ENCODE data around the gene CARMIL1.
A peak's percentile ranks its signal among the peaks of the same experiment; 100 is the strongest.

CARMIL1 gene

GRCh38 chr6:25354078-25354932 lies 75.1 kb downstream of the CARMIL1 start:
- no peak overlapping the region for H3K27ac ChIP-seq (ENCODE audit: low read length)
- peaks cover 0 to 2% of the 10 kb centered on the region in 2 donors for H3K4me1 ChIP-seq (ENCODE audit: control insufficient read depth in 1 of 2, insufficient read depth in 2 of 2, low read length in 2 of 2)
- H3K9me3 ChIP-seq (ENCODE audit: control insufficient read depth in 1 of 2, low read length in 2 of 2): no peaks in the 10 kb centered on the region
- no peaks in the 10 kb centered on the region for H3K27me3 ChIP-seq (ENCODE audit: low read depth, low read length)
- H3K36me3 ChIP-seq (ENCODE audit: control insufficient read depth in 1 of 2, insufficient read depth in 2 of 2, low read length in 2 of 2): no peaks in the 10 kb centered on the region
- no peak overlapping the region for H3K4me3 ChIP-seq (ENCODE audit: low read depth in 1 of 2, low read length in 2 of 2)

- peak overlapping the region; percentile 41 for H3K27ac ChIP-seq (ENCODE audit: low read length)
Measured at GRCh38 chr6:25359191-25359861, 80.2 kb downstream of the CARMIL1 start.

GRCh38 chr6:25359891-25360290 lies 80.7 kb downstream of the CARMIL1 start:
- Histone ChIP-seq H3K36me3 (ENCODE audit: control insufficient read depth in 1 of 2, insufficient read depth in 2 of 2, low read length in 2 of 2) (no peaks in the 10 kb centered on the region), H3K9me3 (ENCODE audit: control insufficient read depth in 1 of 2, low read length in 2 of 2) (no peaks in the 10 kb centered on the region), H3K27ac (ENCODE audit: low read length) (peak overlapping the region; percentile 41), H3K4me1 (ENCODE audit: control insufficient read depth in 1 of 2, insufficient read depth in 2 of 2, low read length in 2 of 2) (peaks cover 0 to 4% of the 10 kb centered on the region in 2 donors), H3K4me3 (ENCODE audit: low read depth in 1 of 2, low read length in 2 of 2) (no peak overlapping the region), H3K27me3 (ENCODE audit: low read depth, low read length) (no peaks in the 10 kb centered on the region)

More at GRCh38 chr6:25359191-25359861, 80.2 kb downstream of the CARMIL1 start:
- Histone ChIP-seq H3K9me3 (ENCODE audit: control insufficient read depth in 1 of 2, low read length in 2 of 2) (no peaks in the 10 kb centered on the region), H3K27me3 (ENCODE audit: low read depth, low read length) (no peaks in the 10 kb centered on the region), H3K4me3 (ENCODE audit: low read depth in 1 of 2, low read length in 2 of 2) (peak overlapping the region in 1 of 2 donors; percentile 2), H3K36me3 (ENCODE audit: control insufficient read depth in 1 of 2, insufficient read depth in 2 of 2, low read length in 2 of 2) (no peaks in the 10 kb centered on the region), H3K4me1 (ENCODE audit: control insufficient read depth in 1 of 2, insufficient read depth in 2 of 2, low read length in 2 of 2) (peaks cover 0 to 4% of the 10 kb centered on the region in 2 donors)

- no peaks in the 10 kb centered on the region for H3K9me3 ChIP-seq (ENCODE audit: control insufficient read depth in 1 of 2, low read length in 2 of 2)
- no peak overlapping the region for H3K4me3 ChIP-seq (ENCODE audit: low read depth in 1 of 2, low read length in 2 of 2)
- peak overlapping the region; percentile 41 for H3K27ac ChIP-seq (ENCODE audit: low read length)
- peaks cover 0 to 4% of the 10 kb centered on the region in 2 donors for H3K4me1 ChIP-seq (ENCODE audit: control insufficient read depth in 1 of 2, insufficient read depth in 2 of 2, low read length in 2 of 2)
- H3K36me3 ChIP-seq (ENCODE audit: control insufficient read depth in 1 of 2, insufficient read depth in 2 of 2, low read length in 2 of 2): no peaks in the 10 kb centered on the region
- H3K27me3 ChIP-seq (ENCODE audit: low read depth, low read length): no peaks in the 10 kb centered on the region
Measured at GRCh38 chr6:25360621-25361020, 81.4 kb downstream of the CARMIL1 start.

GRCh38 chr6:25363427-25363826 lies 84.3 kb downstream of the CARMIL1 start:
- Histone ChIP-seq H3K36me3 (ENCODE audit: control insufficient read depth in 1 of 2, insufficient read depth in 2 of 2, low read length in 2 of 2) (no peaks in the 10 kb centered on the region), H3K4me1 (ENCODE audit: control insufficient read depth in 1 of 2, insufficient read depth in 2 of 2, low read length in 2 of 2) (peaks cover 0 to 4% of the 10 kb centered on the region in 2 donors), H3K27ac (ENCODE audit: low read length) (no peak overlapping the region), H3K9me3 (ENCODE audit: control insufficient read depth in 1 of 2, low read length in 2 of 2) (no peaks in the 10 kb centered on the region), H3K4me3 (ENCODE audit: low read depth in 1 of 2, low read length in 2 of 2) (no peak overlapping the region), H3K27me3 (ENCODE audit: low read depth, low read length) (no peaks in the 10 kb centered on the region)

- H3K9me3 ChIP-seq (ENCODE audit: control insufficient read depth in 1 of 2, low read length in 2 of 2): no peaks in the 10 kb centered on the region
- no peaks in the 10 kb centered on the region for H3K27me3 ChIP-seq (ENCODE audit: low read depth, low read length)
- H3K4me1 ChIP-seq (ENCODE audit: control insufficient read depth in 1 of 2, insufficient read depth in 2 of 2, low read length in 2 of 2): peaks cover 0 to 7% of the 10 kb centered on the region in 2 donors
- no peak overlapping the region for H3K27ac ChIP-seq (ENCODE audit: low read length)
- H3K4me3 ChIP-seq (ENCODE audit: low read depth in 1 of 2, low read length in 2 of 2): no peak overlapping the region
- no peaks in the 10 kb centered on the region for H3K36me3 ChIP-seq (ENCODE audit: control insufficient read depth in 1 of 2, insufficient read depth in 2 of 2, low read length in 2 of 2)
Measured at GRCh38 chr6:25365154-25365553, 86.0 kb downstream of the CARMIL1 start.

- H3K4me1 ChIP-seq (ENCODE audit: control insufficient read depth in 1 of 2, insufficient read depth in 2 of 2, low read length in 2 of 2): peaks cover 0 to 9% of the 10 kb centered on the region in 2 donors
- no peaks in the 10 kb centered on the region for H3K9me3 ChIP-seq (ENCODE audit: control insufficient read depth in 1 of 2, low read length in 2 of 2)
- no peak overlapping the region for H3K27ac ChIP-seq (ENCODE audit: low read length)
- no peaks in the 10 kb centered on the region for H3K36me3 ChIP-seq (ENCODE audit: control insufficient read depth in 1 of 2, insufficient read depth in 2 of 2, low read length in 2 of 2)
- H3K27me3 ChIP-seq (ENCODE audit: low read depth, low read length): no peaks in the 10 kb centered on the region
- H3K4me3 ChIP-seq (ENCODE audit: low read depth in 1 of 2, low read length in 2 of 2): no peak overlapping the region
Measured at GRCh38 chr6:25366903-25367545, 87.8 kb downstream of the CARMIL1 start.

GRCh38 chr6:25369036-25369432 lies 89.9 kb downstream of the CARMIL1 start:
- no peaks in the 10 kb centered on the region for H3K36me3 ChIP-seq (ENCODE audit: control insufficient read depth in 1 of 2, insufficient read depth in 2 of 2, low read length in 2 of 2)
- no peak overlapping the region for H3K4me3 ChIP-seq (ENCODE audit: low read depth in 1 of 2, low read length in 2 of 2)
- no peaks in the 10 kb centered on the region for H3K9me3 ChIP-seq (ENCODE audit: control insufficient read depth in 1 of 2, low read length in 2 of 2)
- peak overlapping the region; percentile 64 for H3K27ac ChIP-seq (ENCODE audit: low read length)
- H3K4me1 ChIP-seq (ENCODE audit: control insufficient read depth in 1 of 2, insufficient read depth in 2 of 2, low read length in 2 of 2): peaks cover 0 to 9% of the 10 kb centered on the region in 2 donors
- no peaks in the 10 kb centered on the region for H3K27me3 ChIP-seq (ENCODE audit: low read depth, low read length)

GRCh38 chr6:25369433-25370177 lies 90.4 kb downstream of the CARMIL1 start:
- H3K27me3 ChIP-seq (ENCODE audit: low read depth, low read length): no peaks in the 10 kb centered on the region
- no peaks in the 10 kb centered on the region for H3K9me3 ChIP-seq (ENCODE audit: control insufficient read depth in 1 of 2, low read length in 2 of 2)
- H3K4me3 ChIP-seq (ENCODE audit: low read depth in 1 of 2, low read length in 2 of 2): no peak overlapping the region
- peaks cover 0 to 9% of the 10 kb centered on the region in 2 donors for H3K4me1 ChIP-seq (ENCODE audit: control insufficient read depth in 1 of 2, insufficient read depth in 2 of 2, low read length in 2 of 2)
- peak overlapping the region; percentile 64 for H3K27ac ChIP-seq (ENCODE audit: low read length)
- H3K36me3 ChIP-seq (ENCODE audit: control insufficient read depth in 1 of 2, insufficient read depth in 2 of 2, low read length in 2 of 2): no peaks in the 10 kb centered on the region

- H3K27me3 ChIP-seq (ENCODE audit: low read depth, low read length): no peaks in the 10 kb centered on the region
- no peaks in the 10 kb centered on the region for H3K36me3 ChIP-seq (ENCODE audit: control insufficient read depth in 1 of 2, insufficient read depth in 2 of 2, low read length in 2 of 2)
- H3K9me3 ChIP-seq (ENCODE audit: control insufficient read depth in 1 of 2, low read length in 2 of 2): no peaks in the 10 kb centered on the region
- H3K27ac ChIP-seq (ENCODE audit: low read length): peak overlapping the region; percentile 64
- H3K4me3 ChIP-seq (ENCODE audit: low read depth in 1 of 2, low read length in 2 of 2): no peak overlapping the region
- peaks cover 0 to 9% of the 10 kb centered on the region in 2 donors for H3K4me1 ChIP-seq (ENCODE audit: control insufficient read depth in 1 of 2, insufficient read depth in 2 of 2, low read length in 2 of 2)
Measured at GRCh38 chr6:25370178-25371036, 91.2 kb downstream of the CARMIL1 start.
